Caco-2 (cell line): Measurements from ENCODE around the gene DGKI. TPM values are rescaled to one million over a fixed set of nuclear protein-coding genes. Genes with fewer than 3 reads are reported as not detected.

Experiments used
- BruUV-seq: library from RNA; stranded (reverse); fragments of 400-500 nt; replicated peaks from 2 replicates; lab custom pipeline; 2021; lab: Mats Ljungman, UMichigan
- CTCF ChIA-PET: fragments of 300-600 bp; sonication (Branson Sonifier 250); formaldehyde crosslinking; loops from one replicate; lab custom pipeline; 2022; ENCODE audit warnings: antibody characterized with exemption; lab: Charles Lee
- POLR2A ChIA-PET: fragments of 300-600 bp; sonication (Branson Sonifier 250); formaldehyde crosslinking; loops from one replicate; lab custom pipeline; 2022; ENCODE audit warnings: antibody characterized with exemption; lab: Charles Lee
- DNase-seq, 2 experiments: peaks; one replicate each; pipeline versions ENCODE4 v3.0.0 to v3.0.0-alpha.2; 2020 to 2022
- H3K27me3 ChIP-seq: replicated peaks from 2 replicates; pipeline ENCODE4 v1.6.0; 2011; ENCODE audit warnings: low read length; ENCODE audit not compliant: control insufficient read depth, insufficient read depth
- H3K36me3 ChIP-seq: 2 replicates; pipeline ENCODE4 v1.5.1; 2011; ENCODE audit warnings: low read length; ENCODE audit not compliant: control insufficient read depth, insufficient read depth
- H3K4me1 ChIP-seq: fragments of 250-450 bp; sonication (Bioruptor Pico); 2 replicates; pipeline ENCODE4 v1.5.1; 2020; ENCODE audit warnings: mild to moderate bottlenecking
- H3K4me3 ChIP-seq: 2 replicates; pipeline ENCODE4 v1.5.1; 2011; ENCODE audit warnings: low read depth, mild to moderate bottlenecking, control low read depth, low read length
- H3K9me3 ChIP-seq: fragments of 250-450 bp; sonication (Bioruptor Pico); 2 replicates; pipeline ENCODE4 v1.5.1; 2020; ENCODE audit warnings: mild to moderate bottlenecking, moderate library complexity
- H3K27ac Mint-ChIP-seq: one replicate; pipeline ENCODE4 v1.8.0; 2022; ENCODE audit warnings: mixed read lengths; ENCODE audit not compliant: unreplicated experiment
- H3K27me3 Mint-ChIP-seq: one replicate; pipeline ENCODE4 v1.8.0; 2022; ENCODE audit warnings: mixed read lengths; ENCODE audit not compliant: insufficient read depth, unreplicated experiment
- H3K36me3 Mint-ChIP-seq: one replicate; pipeline ENCODE4 v1.8.0; 2022; ENCODE audit warnings: mild to moderate bottlenecking, mixed read lengths; ENCODE audit not compliant: insufficient read depth, unreplicated experiment
- H3K4me1 Mint-ChIP-seq: one replicate; pipeline ENCODE4 v1.8.0; 2022; ENCODE audit warnings: low read depth, mixed read lengths; ENCODE audit not compliant: unreplicated experiment
- H3K4me3 Mint-ChIP-seq: one replicate; pipeline ENCODE4 v1.8.0; 2022; ENCODE audit warnings: mild to moderate bottlenecking, moderate library complexity, mixed read lengths; ENCODE audit not compliant: unreplicated experiment
- H3K9me3 Mint-ChIP-seq: one replicate; pipeline ENCODE4 v1.8.0; 2022; ENCODE audit warnings: mixed read lengths; ENCODE audit not compliant: unreplicated experiment
- CTCF ChIP-seq, 2 experiments: fragments of 200-600 bp in 1 of 2; IDR thresholded peaks; 1 replicate in 1 of 2; 2 replicates in 1 of 2; pipeline versions ENCODE4 v1.5.1 to v1.8.0; 2011 to 2022; ENCODE audit warnings: antibody characterized with exemption in 1 of 2, control low read depth in 1 of 2, inconsistent platforms in 1 of 2, low read depth in 1 of 2, low read length in 1 of 2, mild to moderate bottlenecking in 1 of 2, moderate library complexity in 1 of 2; ENCODE audit not compliant: insufficient read depth in 1 of 2, severe bottlenecking in 1 of 2, unreplicated experiment in 1 of 2
- intact Hi-C: fragments of 100-400 bp; cut with micrococcal nuclease; formaldehyde crosslinking; loops from one replicate; pipeline ENCODE4 v1.10.0; 2022; ENCODE audit not compliant: unreplicated experiment
- total RNA-seq: library from RNA; stranded (reverse); gene quantifications from 2 replicates; pipeline ENCODE4 v1.2.3, GENCODE V29; 2022

Gene DGKI
- total RNA-seq, 1 experiment from 2014 or later, result 0.84 TPM

GRCh38 chr7:137578541-137578940, 268.2 kb downstream of the DGKI start:
- H3K36me3 ChIP-seq, result no peaks in the 10 kb centered on the region
- intact Hi-C loops, result no loop called here
- no peak overlapping the region for H3K4me3 ChIP-seq
- no peak for DNase-seq
- no TSS peak for BruUV-seq
- H3K27me3 ChIP-seq, result no peaks in the 10 kb centered on the region
- no peak overlapping the region for H3K27ac Mint-ChIP-seq
- H3K4me1 ChIP-seq, result no peaks in the 10 kb centered on the region
- H3K36me3 Mint-ChIP-seq, result no peaks in the 10 kb centered on the region
- ChIA-PET CTCF (interaction anchor here (1.6 kb wide), 1 partner anchor 14 kb away, joined by 9 read pairs; no protein-coding TSS in a partner anchor), POLR2A (no interaction called here)
- peaks cover 9% of the 10 kb centered on the region for H3K27me3 Mint-ChIP-seq
- H3K4me3 Mint-ChIP-seq, result no peak overlapping the region
- no peaks in the 10 kb centered on the region for H3K9me3 Mint-ChIP-seq
- no peak for TF ChIP-seq CTCF (IDR thresholded peaks at IDR 0.05; ENCODE audit: insufficient read depth in 1 of 2, low read depth in 1 of 2, low read length in 1 of 2, severe bottlenecking in 1 of 2, unreplicated experiment in 1 of 2)
- no peaks in the 10 kb centered on the region for H3K9me3 ChIP-seq
- no peaks in the 10 kb centered on the region for H3K4me1 Mint-ChIP-seq

GRCh38 chr7:137577184-137577583, 269.6 kb downstream of the DGKI start:
- no peaks in the 10 kb centered on the region for H3K27me3 ChIP-seq
- ChIA-PET CTCF (no interaction called here), POLR2A (no interaction called here)
- Mint-ChIP-seq H3K27me3 (peaks cover 9% of the 10 kb centered on the region), H3K36me3 (no peaks in the 10 kb centered on the region), H3K27ac (no peak overlapping the region), H3K9me3 (no peaks in the 10 kb centered on the region), H3K4me1 (no peaks in the 10 kb centered on the region), H3K4me3 (no peak overlapping the region)
- no peaks in the 10 kb centered on the region for H3K4me1 ChIP-seq
- BruUV-seq, result no TSS peak
- no peaks in the 10 kb centered on the region for H3K9me3 ChIP-seq
- no peaks in the 10 kb centered on the region for H3K36me3 ChIP-seq
- H3K4me3 ChIP-seq, result no peak overlapping the region
- TF ChIP-seq CTCF (IDR thresholded peaks at IDR 0.05; ENCODE audit: insufficient read depth in 1 of 2, low read depth in 1 of 2, low read length in 1 of 2, severe bottlenecking in 1 of 2, unreplicated experiment in 1 of 2), result no peak
- intact Hi-C loops, result no loop called here
- no peak for DNase-seq

DNA sequence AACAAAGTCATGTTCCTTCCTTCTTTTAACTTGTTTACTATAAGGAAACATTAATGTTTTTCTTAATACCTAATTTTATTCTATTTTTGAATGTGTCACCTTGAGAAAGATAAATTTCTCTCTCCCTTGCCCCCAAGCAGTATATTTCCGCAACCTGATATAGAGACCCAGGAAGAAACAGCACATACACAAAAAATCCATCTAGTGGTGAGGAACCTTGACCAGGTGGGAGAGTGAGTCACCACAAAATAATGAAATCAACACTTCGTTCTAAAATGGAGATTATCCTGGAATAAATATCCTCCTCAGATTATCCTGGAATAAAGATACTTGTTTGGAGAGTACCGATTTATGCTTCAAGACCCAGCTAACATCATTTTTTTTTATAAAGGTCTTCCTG, 270.3 kb downstream of the DGKI start:
- no peak overlapping the region for H3K4me3 ChIP-seq
- Mint-ChIP-seq H3K27ac (no peak overlapping the region), H3K9me3 (no peaks in the 10 kb centered on the region), H3K4me1 (no peaks in the 10 kb centered on the region), H3K27me3 (peaks cover 8% of the 10 kb centered on the region), H3K36me3 (no peaks in the 10 kb centered on the region), H3K4me3 (no peak overlapping the region)
- POLR2A ChIA-PET, result no interaction called here
- no peaks in the 10 kb centered on the region for H3K4me1 ChIP-seq
- intact Hi-C loops, result no loop called here
- H3K36me3 ChIP-seq, result no peaks in the 10 kb centered on the region
- no peak for DNase-seq
- no peaks in the 10 kb centered on the region for H3K9me3 ChIP-seq
- CTCF ChIA-PET, result no interaction called here
- BruUV-seq, result no TSS peak
- no peaks in the 10 kb centered on the region for H3K27me3 ChIP-seq
- TF ChIP-seq CTCF (IDR thresholded peaks at IDR 0.05; ENCODE audit: insufficient read depth in 1 of 2, low read depth in 1 of 2, low read length in 1 of 2, severe bottlenecking in 1 of 2, unreplicated experiment in 1 of 2), result no peak
